Glutamatergic neuron (in vitro differentiated cells): ENCODE measurements around the gene STX2. TPM values are rescaled to one million over a fixed set of nuclear protein-coding genes. Genes with fewer than 3 reads are reported as not detected.
"Not testable (repeated sequence)": the region's sequence is repeated elsewhere in the genome, so short reads cannot be mapped to it uniquely, and the experiment has no call there.

Source experiments
- DNase-seq: peaks from one replicate; pipeline ENCODE4 v3.0.0; 2022
- H3K27ac Mint-ChIP-seq: one replicate; pipeline ENCODE4 v1.8.0; 2020; ENCODE audit warnings: mild to moderate bottlenecking, mixed read lengths, inconsistent platforms; ENCODE audit not compliant: unreplicated experiment
- H3K27me3 Mint-ChIP-seq: one replicate; pipeline ENCODE4 v1.8.0; 2020; ENCODE audit warnings: mild to moderate bottlenecking, moderate library complexity, mixed read lengths, inconsistent platforms; ENCODE audit not compliant: unreplicated experiment
- H3K36me3 Mint-ChIP-seq: one replicate; pipeline ENCODE4 v1.8.0; 2020; ENCODE audit warnings: mild to moderate bottlenecking, mixed read lengths, inconsistent platforms; ENCODE audit not compliant: unreplicated experiment
- H3K4me1 Mint-ChIP-seq: one replicate; pipeline ENCODE4 v1.8.0; 2020; ENCODE audit warnings: mild to moderate bottlenecking, low read depth, mixed read lengths, inconsistent platforms; ENCODE audit not compliant: unreplicated experiment
- H3K4me3 Mint-ChIP-seq: one replicate; pipeline ENCODE4 v1.8.0; 2020; ENCODE audit warnings: mild to moderate bottlenecking, mixed read lengths, inconsistent platforms; ENCODE audit not compliant: unreplicated experiment
- H3K9me3 Mint-ChIP-seq: one replicate; pipeline ENCODE4 v1.8.0; 2020; ENCODE audit warnings: mild to moderate bottlenecking, moderate library complexity, mixed read lengths, inconsistent platforms; ENCODE audit not compliant: unreplicated experiment
- total RNA-seq: library from RNA; stranded (reverse); fragmentation: NEBNext Ultra II Directional; extraction: Animal tissue kit (Norgen Biotek cat#: 25700); gene quantifications from one replicate; pipeline ENCODE4 v1.2.1, GENCODE V29; 2021; ENCODE audit not compliant: unreplicated experiment
- TF ChIP-seq, protein P1 (sequence below): fragments of 200-600 bp; sonication (generic); IDR thresholded peaks from one replicate; pipeline ENCODE4 v1.5.0; 2021; ENCODE audit not compliant: partially characterized antibody, unreplicated experiment

STX2 gene
- total RNA-seq, 1 donor from 2014 or later: 76.5 TPM

DNA sequence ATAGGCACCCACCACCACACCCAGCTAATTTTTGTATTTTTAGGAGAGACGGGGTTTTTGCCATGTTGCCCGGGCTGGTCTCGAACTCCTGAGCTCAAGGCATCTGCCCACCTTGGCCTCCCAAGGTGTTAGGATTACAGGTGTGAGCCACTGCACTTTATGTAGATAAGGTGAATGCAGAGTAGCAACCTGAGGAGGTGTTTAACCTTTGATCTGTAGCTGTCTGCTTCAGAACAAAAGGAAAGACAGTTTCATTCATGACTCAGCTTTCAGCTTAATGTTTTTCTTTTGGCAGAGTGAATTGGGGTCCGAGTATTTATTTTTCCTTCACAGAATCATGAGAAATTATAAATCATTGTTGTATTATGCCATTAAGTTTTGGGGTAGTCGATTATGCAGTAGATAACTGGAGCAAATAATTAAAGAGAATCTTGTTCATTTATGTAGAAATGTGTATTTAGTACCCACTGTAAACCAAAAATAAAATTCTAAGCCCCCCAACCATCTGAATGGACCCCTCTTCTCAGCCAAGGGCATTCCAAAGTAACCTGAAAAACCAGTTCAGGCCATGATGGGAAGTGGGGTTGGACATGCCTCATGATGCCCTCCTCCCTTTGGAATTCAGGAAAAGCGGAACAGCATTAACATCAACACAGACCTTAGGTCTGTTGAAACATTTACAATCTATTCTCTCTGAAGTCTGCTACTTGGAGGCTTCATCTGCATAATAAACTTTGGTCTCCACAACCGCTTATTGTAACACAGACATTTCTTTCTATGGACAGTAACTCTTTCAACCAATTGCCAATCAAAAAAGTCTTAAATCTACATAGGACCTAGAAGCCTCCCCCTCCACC lies 10.7 kb upstream of the STX2 start:
- H3K4me1 Mint-ChIP-seq: peaks cover 8% of the 10 kb centered on the region
- TF ChIP-seq, protein P1, sequence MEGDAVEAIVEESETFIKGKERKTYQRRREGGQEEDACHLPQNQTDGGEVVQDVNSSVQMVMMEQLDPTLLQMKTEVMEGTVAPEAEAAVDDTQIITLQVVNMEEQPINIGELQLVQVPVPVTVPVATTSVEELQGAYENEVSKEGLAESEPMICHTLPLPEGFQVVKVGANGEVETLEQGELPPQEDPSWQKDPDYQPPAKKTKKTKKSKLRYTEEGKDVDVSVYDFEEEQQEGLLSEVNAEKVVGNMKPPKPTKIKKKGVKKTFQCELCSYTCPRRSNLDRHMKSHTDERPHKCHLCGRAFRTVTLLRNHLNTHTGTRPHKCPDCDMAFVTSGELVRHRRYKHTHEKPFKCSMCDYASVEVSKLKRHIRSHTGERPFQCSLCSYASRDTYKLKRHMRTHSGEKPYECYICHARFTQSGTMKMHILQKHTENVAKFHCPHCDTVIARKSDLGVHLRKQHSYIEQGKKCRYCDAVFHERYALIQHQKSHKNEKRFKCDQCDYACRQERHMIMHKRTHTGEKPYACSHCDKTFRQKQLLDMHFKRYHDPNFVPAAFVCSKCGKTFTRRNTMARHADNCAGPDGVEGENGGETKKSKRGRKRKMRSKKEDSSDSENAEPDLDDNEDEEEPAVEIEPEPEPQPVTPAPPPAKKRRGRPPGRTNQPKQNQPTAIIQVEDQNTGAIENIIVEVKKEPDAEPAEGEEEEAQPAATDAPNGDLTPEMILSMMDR: no peak
- no peak overlapping the region for H3K27ac Mint-ChIP-seq
- H3K9me3 Mint-ChIP-seq: peaks cover 2% of the 10 kb centered on the region
- no peak for DNase-seq
- H3K36me3 Mint-ChIP-seq: peaks cover 3% of the 10 kb centered on the region
- peaks cover 9% of the 10 kb centered on the region for H3K27me3 Mint-ChIP-seq
- no peak overlapping the region for H3K4me3 Mint-ChIP-seq

DNA sequence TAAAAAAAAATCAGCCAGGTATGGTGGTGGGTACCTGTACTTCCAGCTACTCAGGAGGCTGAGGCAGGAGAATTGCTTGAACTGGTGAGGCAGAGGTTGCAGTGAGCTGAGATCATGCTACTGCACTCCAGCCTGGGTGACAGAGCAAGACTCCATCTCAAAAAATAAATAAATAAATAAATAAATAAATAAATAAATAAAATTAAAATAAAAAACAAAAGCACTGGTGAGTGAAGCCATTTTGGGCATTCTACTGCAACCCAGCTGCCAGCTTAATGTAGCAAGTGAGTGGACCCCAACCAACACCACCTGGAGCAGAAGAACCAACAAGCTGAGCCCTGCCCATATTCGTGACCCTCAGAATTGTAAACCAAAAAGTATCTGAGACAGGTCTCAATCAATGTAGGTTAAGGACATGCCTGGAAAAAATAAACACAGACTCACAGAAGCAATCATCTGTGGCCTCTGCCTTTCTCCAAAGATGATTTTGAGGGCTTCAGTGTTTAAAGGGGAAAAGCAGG lies 9.8 kb upstream of the STX2 start:
- H3K4me3 Mint-ChIP-seq, H3K4me1 Mint-ChIP-seq, H3K27ac Mint-ChIP-seq, H3K9me3 Mint-ChIP-seq, DNase-seq, H3K27me3 Mint-ChIP-seq, H3K36me3 Mint-ChIP-seq: not testable (repeated sequence)

DNA sequence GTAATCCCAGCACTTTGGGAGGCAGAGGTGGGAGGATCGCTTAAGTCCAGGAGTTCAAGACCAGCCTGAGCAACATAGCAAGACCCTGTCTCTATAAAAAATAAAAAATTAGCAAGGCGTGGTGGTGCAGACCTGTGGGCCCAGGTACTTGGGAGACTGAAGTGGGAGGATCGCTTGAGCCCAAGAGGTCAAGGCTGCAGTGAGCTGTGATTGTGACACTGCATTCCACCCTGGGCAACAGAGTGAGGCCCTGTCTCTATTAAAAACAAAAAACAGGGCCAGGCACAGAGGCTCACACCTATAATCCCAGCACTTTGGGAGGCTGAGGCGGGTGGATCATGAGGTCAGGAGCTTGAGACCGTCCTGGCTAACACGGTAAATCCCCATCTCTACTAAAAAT lies 9.1 kb upstream of the STX2 start:
- H3K27ac Mint-ChIP-seq, H3K4me1 Mint-ChIP-seq, H3K4me3 Mint-ChIP-seq, H3K36me3 Mint-ChIP-seq, H3K9me3 Mint-ChIP-seq, H3K27me3 Mint-ChIP-seq, DNase-seq: not testable (repeated sequence)

DNA sequence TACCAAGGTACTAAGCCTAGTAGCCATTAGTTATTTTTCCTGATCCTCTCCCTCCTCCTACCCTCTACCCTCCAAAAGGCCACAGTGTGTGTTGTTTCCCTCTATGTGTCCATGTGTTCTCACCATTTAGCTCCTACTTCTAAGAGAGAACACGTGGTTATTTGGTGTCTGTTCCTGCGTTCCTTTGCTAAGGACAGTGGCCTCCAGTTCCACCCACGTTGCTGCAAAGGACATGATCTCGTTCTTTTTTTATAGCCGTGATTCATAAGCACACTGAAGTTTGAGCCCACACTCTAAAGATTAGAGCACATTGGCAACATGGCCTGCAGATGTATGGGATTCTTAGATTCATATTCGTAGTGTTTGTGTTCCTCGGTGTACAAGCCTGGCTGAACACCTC lies 8.1 kb upstream of the STX2 start:
- Mint-ChIP-seq H3K27ac (peak overlapping the region; percentile 12), H3K9me3 (peaks cover 2% of the 10 kb centered on the region), H3K4me1 (peaks cover 6% of the 10 kb centered on the region), H3K36me3 (peaks cover 4% of the 10 kb centered on the region), H3K27me3 (peaks cover 5% of the 10 kb centered on the region), H3K4me3 (no peak overlapping the region)
- TF ChIP-seq, protein P1: no peak
- no peak for DNase-seq

DNA sequence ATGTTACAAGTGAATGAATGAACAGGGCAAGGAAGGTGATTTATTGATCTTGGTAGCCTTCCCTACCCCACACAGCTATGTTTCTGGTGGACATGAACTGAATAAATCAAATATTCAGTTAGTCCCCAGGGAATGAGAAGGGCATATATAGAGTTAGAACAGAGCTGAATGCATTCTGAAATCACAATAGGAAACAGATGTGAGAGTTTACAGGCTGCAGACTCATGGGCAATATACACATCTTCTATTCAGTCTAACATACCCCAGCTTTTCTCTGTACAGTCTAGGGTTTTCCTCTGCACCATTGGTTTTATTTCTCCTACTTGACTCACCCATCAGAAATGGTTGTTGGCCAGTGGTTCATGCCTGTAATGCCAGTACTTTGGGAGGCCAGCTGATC lies 7.3 kb upstream of the STX2 start:
- DNase-seq: no peak
- Mint-ChIP-seq H3K36me3 (peaks cover 4% of the 10 kb centered on the region), H3K9me3 (peaks cover 2% of the 10 kb centered on the region), H3K4me1 (peaks cover 6% of the 10 kb centered on the region), H3K4me3 (no peak overlapping the region), H3K27ac (no peak overlapping the region), H3K27me3 (peaks cover 5% of the 10 kb centered on the region)
- TF ChIP-seq, protein P1: no peak

DNA sequence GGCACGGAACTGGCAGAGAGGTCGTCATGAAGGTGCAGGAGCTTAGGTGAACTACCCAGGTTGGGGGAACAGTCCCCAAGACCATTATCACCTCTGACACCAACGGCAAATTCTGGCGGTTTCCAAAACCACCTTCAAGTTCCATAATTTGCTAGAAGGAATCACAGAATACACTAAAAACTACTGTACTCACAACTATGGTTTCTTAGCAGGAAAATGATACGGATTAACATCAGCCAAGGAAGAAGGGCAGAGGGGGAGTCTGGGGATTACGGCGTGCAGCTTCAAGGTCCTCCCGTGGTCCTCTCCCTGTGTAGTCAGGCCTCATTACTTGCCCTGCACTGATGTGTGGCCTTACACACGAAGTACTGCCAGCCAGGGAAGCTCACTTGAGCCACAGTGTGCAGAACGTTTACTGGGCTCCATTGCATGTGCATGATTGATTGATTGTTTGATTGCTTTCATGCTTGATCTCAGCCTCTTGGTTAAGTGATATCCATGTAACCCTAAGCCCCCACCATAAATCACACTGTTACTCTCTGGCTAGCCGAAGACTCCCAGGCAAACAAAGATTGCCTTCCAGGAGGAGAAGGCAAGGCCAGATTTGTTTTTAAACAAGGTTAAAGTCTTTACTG lies 837 bp upstream of the STX2 start:
- TF ChIP-seq, protein P1: no peak
- H3K27ac Mint-ChIP-seq: peak overlapping the region; percentile 49

More for the DNA sequence above, 837 bp upstream of the STX2 start:
- DNase-seq: no peak
- peaks cover 4% of the 10 kb centered on the region for H3K27me3 Mint-ChIP-seq
- H3K9me3 Mint-ChIP-seq: peaks cover 11% of the 10 kb centered on the region
- peak overlapping the region; percentile 79 for H3K4me3 Mint-ChIP-seq
- peaks cover 2% of the 10 kb centered on the region for H3K36me3 Mint-ChIP-seq
- peaks cover 27% of the 10 kb centered on the region for H3K4me1 Mint-ChIP-seq
